BE2C (cell line): ENCODE measurements around the gene NGEF.

Experiments used
- DNase-seq: peaks from one replicate; pipeline ENCODE4 v3.0.0-alpha.2; 2020
- H3K27me3 ChIP-seq: fragments of 250-450 bp; sonication (Bioruptor Pico); 2 replicates; pipeline ENCODE4 v1.5.1; 2020; ENCODE audit warnings: mild to moderate bottlenecking
- H3K36me3 ChIP-seq: fragments of 250-450 bp; sonication (Bioruptor Pico); 2 replicates; pipeline ENCODE4 v1.5.1; 2020; ENCODE audit warnings: mild to moderate bottlenecking
- H3K4me1 ChIP-seq: fragments of 250-450 bp; sonication (Bioruptor Pico); 2 replicates; pipeline ENCODE4 v1.5.1; 2020
- H3K4me3 ChIP-seq: 2 replicates; pipeline ENCODE4 v1.5.1; 2011; ENCODE audit warnings: low read depth, low read length
- H3K9me3 ChIP-seq: fragments of 250-450 bp; sonication (Bioruptor Pico); 2 replicates; pipeline ENCODE4 v1.5.1; 2020
- CTCF ChIP-seq: IDR thresholded peaks from 2 replicates; pipeline ENCODE4 v1.5.1; 2012; ENCODE audit warnings: mild to moderate bottlenecking, low read depth, low read length

NGEF gene

GRCh38 chr2:232887171-232887850 lies 125.7 kb downstream of the NGEF start:
- no peak for DNase-seq
- TF ChIP-seq CTCF = no peak
- Histone ChIP-seq H3K27me3 (no peaks in the 10 kb centered on the region), H3K4me3 (no peak overlapping the region), H3K36me3 (no peaks in the 10 kb centered on the region), H3K4me1 (no peaks in the 10 kb centered on the region), H3K9me3 (no peaks in the 10 kb centered on the region)

- DNase-seq = no peak
- H3K27me3 ChIP-seq = no peaks in the 10 kb centered on the region
- no peaks in the 10 kb centered on the region for H3K36me3 ChIP-seq
- no peak overlapping the region for H3K4me3 ChIP-seq
- H3K9me3 ChIP-seq = no peaks in the 10 kb centered on the region
- TF ChIP-seq CTCF = no peak
- no peaks in the 10 kb centered on the region for H3K4me1 ChIP-seq
Observed at GRCh38 chr2:232886632-232887031, 126.4 kb downstream of the NGEF start.

GRCh38 chr2:232886176-232886575 lies 126.9 kb downstream of the NGEF start:
- no peak for TF ChIP-seq CTCF
- no peaks in the 10 kb centered on the region for H3K27me3 ChIP-seq
- no peaks in the 10 kb centered on the region for H3K36me3 ChIP-seq
- H3K4me1 ChIP-seq = no peaks in the 10 kb centered on the region
- no peak overlapping the region for H3K4me3 ChIP-seq
- no peak for DNase-seq
- no peaks in the 10 kb centered on the region for H3K9me3 ChIP-seq

- Histone ChIP-seq H3K36me3 (no peaks in the 10 kb centered on the region), H3K9me3 (no peaks in the 10 kb centered on the region), H3K27me3 (no peaks in the 10 kb centered on the region)
Observed at GRCh38 chr2:232885264-232885961, 127.6 kb downstream of the NGEF start.

GRCh38 chr2:232884549-232885263 lies 128.3 kb downstream of the NGEF start:
- no peaks in the 10 kb centered on the region for H3K27me3 ChIP-seq
- no peak for DNase-seq
- no peak for TF ChIP-seq CTCF
- no peaks in the 10 kb centered on the region for H3K4me1 ChIP-seq
- no peak overlapping the region for H3K4me3 ChIP-seq
- H3K36me3 ChIP-seq = no peaks in the 10 kb centered on the region
- H3K9me3 ChIP-seq = no peaks in the 10 kb centered on the region

More at GRCh38 chr2:232885264-232885961, 127.6 kb downstream of the NGEF start:
- Histone ChIP-seq H3K4me1 (no peaks in the 10 kb centered on the region), H3K4me3 (no peak overlapping the region)
- no peak for TF ChIP-seq CTCF
- no peak for DNase-seq

GRCh38 chr2:232884001-232884421 lies 129.0 kb downstream of the NGEF start:
- Histone ChIP-seq H3K27me3 (no peaks in the 10 kb centered on the region), H3K4me3 (no peak overlapping the region), H3K9me3 (no peaks in the 10 kb centered on the region), H3K4me1 (no peaks in the 10 kb centered on the region), H3K36me3 (no peaks in the 10 kb centered on the region)
- no peak for DNase-seq
- TF ChIP-seq CTCF = no peak
